ENCODE measurements around the gene MOV10. TPM values are rescaled to one million over a fixed set of nuclear protein-coding genes. Genes with fewer than 3 reads are reported as not detected.
A peak's percentile ranks its signal among the peaks of the same experiment; 100 is the strongest.

The MOV10 gene
- total RNA-seq, 1 donor from 2014 or later, result 85.1 TPM

DNA sequence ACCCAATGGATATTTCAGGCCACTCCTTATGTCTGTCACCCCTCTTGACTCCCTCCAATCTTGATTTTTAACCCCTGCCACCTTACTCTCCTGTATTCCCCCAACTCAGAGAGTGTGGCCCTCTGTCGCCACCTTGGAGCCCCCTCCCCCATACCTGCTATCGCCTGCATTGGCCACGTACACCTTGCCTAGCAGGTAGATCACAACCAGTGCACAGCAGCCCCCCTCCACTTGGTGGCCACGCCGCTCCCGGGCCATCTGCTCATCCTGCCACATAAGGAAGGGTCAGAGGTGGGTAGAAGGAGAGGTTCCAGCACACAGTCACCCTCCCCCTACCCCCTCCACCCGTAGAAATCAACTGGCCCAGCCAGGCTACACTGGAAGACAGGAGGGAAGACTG, 37.7 kb downstream of the MOV10 start:
- H3K27ac Mint-ChIP-seq (ENCODE audit: unreplicated experiment), result no peak overlapping the region
- H3K27me3 Mint-ChIP-seq (ENCODE audit: unreplicated experiment), result no peaks in the 10 kb centered on the region
- DNase-seq (ENCODE audit: extremely low spot score, unreplicated experiment), result no peak

DNA sequence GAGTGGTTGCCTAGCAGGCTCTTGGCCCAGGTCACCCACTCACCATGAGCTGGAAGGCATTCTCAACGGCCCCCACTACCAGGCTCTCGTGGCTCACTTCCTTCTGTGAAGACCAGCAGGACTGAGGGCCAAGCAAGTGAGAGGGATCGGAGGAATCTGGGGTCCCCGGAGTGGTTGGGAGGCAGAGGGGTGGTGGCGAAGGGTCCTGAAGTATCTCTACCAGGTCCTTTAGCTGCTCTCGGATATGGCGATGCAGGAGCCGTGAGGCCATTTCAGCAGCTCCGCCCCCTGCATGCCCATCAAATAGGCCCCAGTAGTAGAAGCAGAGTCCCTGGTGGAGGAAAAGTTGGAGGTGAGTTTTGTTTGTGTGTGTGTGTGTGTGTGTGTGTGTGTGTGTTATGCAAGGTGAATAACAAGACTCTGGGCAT, 38.3 kb downstream of the MOV10 start:
- TF ChIP-seq, protein P1, sequence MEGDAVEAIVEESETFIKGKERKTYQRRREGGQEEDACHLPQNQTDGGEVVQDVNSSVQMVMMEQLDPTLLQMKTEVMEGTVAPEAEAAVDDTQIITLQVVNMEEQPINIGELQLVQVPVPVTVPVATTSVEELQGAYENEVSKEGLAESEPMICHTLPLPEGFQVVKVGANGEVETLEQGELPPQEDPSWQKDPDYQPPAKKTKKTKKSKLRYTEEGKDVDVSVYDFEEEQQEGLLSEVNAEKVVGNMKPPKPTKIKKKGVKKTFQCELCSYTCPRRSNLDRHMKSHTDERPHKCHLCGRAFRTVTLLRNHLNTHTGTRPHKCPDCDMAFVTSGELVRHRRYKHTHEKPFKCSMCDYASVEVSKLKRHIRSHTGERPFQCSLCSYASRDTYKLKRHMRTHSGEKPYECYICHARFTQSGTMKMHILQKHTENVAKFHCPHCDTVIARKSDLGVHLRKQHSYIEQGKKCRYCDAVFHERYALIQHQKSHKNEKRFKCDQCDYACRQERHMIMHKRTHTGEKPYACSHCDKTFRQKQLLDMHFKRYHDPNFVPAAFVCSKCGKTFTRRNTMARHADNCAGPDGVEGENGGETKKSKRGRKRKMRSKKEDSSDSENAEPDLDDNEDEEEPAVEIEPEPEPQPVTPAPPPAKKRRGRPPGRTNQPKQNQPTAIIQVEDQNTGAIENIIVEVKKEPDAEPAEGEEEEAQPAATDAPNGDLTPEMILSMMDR (IDR thresholded peaks at IDR 0.05), result no peak
- H3K4me1 Mint-ChIP-seq (ENCODE audit: unreplicated experiment), result peaks cover 20% of the 10 kb centered on the region
- H3K36me3 Mint-ChIP-seq (ENCODE audit: unreplicated experiment), result no peaks in the 10 kb centered on the region
- no peak for DNase-seq (ENCODE audit: extremely low spot score, unreplicated experiment)
- no peaks in the 10 kb centered on the region for H3K27me3 Mint-ChIP-seq (ENCODE audit: unreplicated experiment)
- no peak overlapping the region for H3K4me3 Mint-ChIP-seq (ENCODE audit: unreplicated experiment)
- no peak overlapping the region for H3K27ac Mint-ChIP-seq (ENCODE audit: unreplicated experiment)
- H3K9me3 Mint-ChIP-seq (ENCODE audit: unreplicated experiment), result no peaks in the 10 kb centered on the region

More for the DNA sequence above, 37.7 kb downstream of the MOV10 start:
- Mint-ChIP-seq H3K4me3 (ENCODE audit: unreplicated experiment) (no peak overlapping the region), H3K9me3 (ENCODE audit: unreplicated experiment) (no peaks in the 10 kb centered on the region), H3K4me1 (ENCODE audit: unreplicated experiment) (peaks cover 24% of the 10 kb centered on the region), H3K36me3 (ENCODE audit: unreplicated experiment) (no peaks in the 10 kb centered on the region)
- TF ChIP-seq, protein P1 (IDR thresholded peaks at IDR 0.05), result no peak

DNA sequence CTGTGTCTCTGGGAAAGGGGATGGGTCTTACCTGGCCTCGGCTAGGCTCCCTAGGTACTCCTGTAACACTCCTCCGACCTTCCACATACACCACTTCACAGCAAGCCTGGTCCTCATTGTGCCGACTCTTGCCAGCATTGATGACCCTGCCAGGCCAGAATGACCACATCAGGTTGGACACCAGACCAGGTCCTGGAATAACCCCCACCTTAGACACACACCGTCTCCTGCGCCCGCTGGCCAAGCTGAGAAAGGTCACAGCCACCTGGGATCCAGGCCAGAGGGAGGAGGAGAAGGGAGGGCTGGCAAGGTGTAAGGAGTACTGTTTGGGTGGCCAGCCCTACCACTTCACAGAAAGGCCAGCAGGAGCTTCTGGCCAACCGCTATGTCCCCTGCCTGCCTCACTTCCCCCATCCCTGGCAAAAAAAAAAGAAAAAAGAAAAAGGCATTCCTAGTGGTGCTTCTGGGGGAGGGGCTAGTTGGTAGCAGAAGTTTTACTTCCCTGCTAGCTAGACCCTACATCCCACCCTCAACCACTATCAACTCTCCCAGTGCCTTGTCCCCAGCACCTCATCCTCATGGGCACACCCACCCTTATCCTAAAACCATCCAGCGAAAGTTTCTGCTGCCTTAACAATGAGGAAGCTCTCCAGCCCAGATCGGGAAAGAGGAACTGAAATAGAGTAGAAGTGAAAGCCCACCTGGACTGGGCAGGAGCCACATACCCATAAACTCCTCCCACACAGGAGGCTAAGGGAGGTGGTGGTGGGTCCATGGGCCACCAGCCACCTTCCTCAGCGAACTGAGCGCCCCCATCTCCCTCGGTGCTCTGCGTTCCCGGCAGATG, 39.2 kb downstream of the MOV10 start:
- Mint-ChIP-seq H3K27ac (ENCODE audit: unreplicated experiment) (no peak overlapping the region), H3K4me3 (ENCODE audit: unreplicated experiment) (peak overlapping the region; percentile 81), H3K4me1 (ENCODE audit: unreplicated experiment) (peaks cover 18% of the 10 kb centered on the region), H3K36me3 (ENCODE audit: unreplicated experiment) (no peaks in the 10 kb centered on the region), H3K9me3 (ENCODE audit: unreplicated experiment) (no peaks in the 10 kb centered on the region), H3K27me3 (ENCODE audit: unreplicated experiment) (no peaks in the 10 kb centered on the region)
- DNase-seq (ENCODE audit: extremely low spot score, unreplicated experiment), result no peak
- TF ChIP-seq, protein P1 (IDR thresholded peaks at IDR 0.05), result no peak

DNA sequence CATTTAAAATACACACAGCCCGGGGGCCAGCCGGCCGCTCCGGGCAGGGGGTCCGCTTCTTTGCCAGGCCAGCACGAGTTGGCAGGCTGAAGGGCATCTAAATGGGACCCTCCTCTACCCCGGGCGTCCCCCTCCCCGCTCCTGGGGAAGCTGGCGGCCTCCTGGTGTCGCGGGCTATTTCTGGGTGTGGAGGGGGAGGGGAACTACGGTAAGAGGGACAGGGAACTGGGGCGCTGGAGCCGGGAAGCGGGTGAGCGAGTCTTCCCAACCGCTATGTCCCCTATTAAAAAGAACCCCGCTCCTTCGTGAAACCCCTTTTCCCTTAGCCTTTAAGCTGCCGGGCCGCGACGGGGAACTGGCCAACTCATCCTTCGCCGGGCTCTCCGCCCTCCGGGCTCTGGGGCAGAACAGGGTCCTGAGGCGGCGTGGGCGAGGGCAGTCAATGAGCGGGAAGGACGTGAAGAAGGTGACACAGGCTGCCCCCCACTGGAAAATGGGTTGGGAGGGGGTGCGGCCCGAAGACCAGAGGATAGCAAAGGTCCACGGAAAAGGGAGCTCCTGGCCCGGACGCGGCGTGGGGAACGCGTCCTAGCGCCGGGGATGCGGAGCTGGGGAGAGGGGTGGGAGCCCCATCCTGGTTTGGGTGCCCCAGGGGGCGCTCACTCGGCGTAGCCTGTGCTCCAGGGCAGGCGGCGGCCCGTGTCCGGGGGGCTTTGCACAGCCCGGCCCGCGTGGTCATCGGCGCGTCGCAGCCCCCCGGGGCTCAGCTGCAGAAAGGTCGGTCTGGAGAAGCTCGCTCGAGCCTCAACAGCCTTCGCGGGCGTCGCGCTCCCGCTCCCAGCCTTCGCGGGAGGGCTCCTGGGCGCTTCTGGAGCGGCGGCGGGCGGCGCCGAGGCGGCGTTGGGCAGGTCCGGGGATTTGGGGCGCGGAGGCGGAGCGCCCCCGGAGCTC, 40.1 kb downstream of the MOV10 start:
- H3K27ac Mint-ChIP-seq (ENCODE audit: unreplicated experiment), result peak overlapping the region; percentile 42
- no peaks in the 10 kb centered on the region for H3K36me3 Mint-ChIP-seq (ENCODE audit: unreplicated experiment)
- no peaks in the 10 kb centered on the region for H3K27me3 Mint-ChIP-seq (ENCODE audit: unreplicated experiment)
- peak overlapping the region; percentile 81 for H3K4me3 Mint-ChIP-seq (ENCODE audit: unreplicated experiment)
- TF ChIP-seq, protein P1 (IDR thresholded peaks at IDR 0.05), result peak; percentile 17
- H3K4me1 Mint-ChIP-seq (ENCODE audit: unreplicated experiment), result peaks cover 18% of the 10 kb centered on the region
- no peaks in the 10 kb centered on the region for H3K9me3 Mint-ChIP-seq (ENCODE audit: unreplicated experiment)
- DNase-seq (ENCODE audit: extremely low spot score, unreplicated experiment), result no peak

Measured in osteocyte (in vitro differentiated cells).